ENCODE measurements around the gene MICAL3.

GRCh38 chr22:17785185-17786184, 238.9 kb downstream of the MICAL3 start:
- TF ChIP-seq CTCF (IDR thresholded peaks at IDR 0.05): peak; percentile 23 to 52 (median 37)
- no peak for TF ChIP-seq POLR2A (IDR thresholded peaks at IDR 0.05)

Measured in tibial nerve (tissue), 3 donors.